ENCODE results near the gene RALGPS1.
"Not testable (repeated sequence)": the region's sequence is repeated elsewhere in the genome, so short reads cannot be mapped to it uniquely, and the experiment has no call there.

Gene RALGPS1

GRCh38 chr9:127158786-127159324 is 244.3 kb downstream of the RALGPS1 start:
- DNase-seq (ENCODE audit: low read depth), result no peak

- DNase-seq (ENCODE audit: low read depth), result peak; percentile 88
These were observed 244.8 kb downstream of the RALGPS1 start for GRCh38 chr9:127159325-127159801.

GRCh38 chr9:127159949-127160610 is 245.5 kb downstream of the RALGPS1 start:
- DNase-seq (ENCODE audit: low read depth), result no peak

GRCh38 chr9:127161081-127161624 is 246.6 kb downstream of the RALGPS1 start:
- DNase-seq (ENCODE audit: low read depth), result no peak

- DNase-seq (ENCODE audit: low read depth), result peak; percentile 44
These were observed 247.7 kb downstream of the RALGPS1 start for GRCh38 chr9:127162046-127162863.

- DNase-seq (ENCODE audit: low read depth), result no peak
These were observed 248.3 kb downstream of the RALGPS1 start for GRCh38 chr9:127162864-127163365.

- DNase-seq (ENCODE audit: low read depth), result peak; percentile 68
These were observed 248.8 kb downstream of the RALGPS1 start for GRCh38 chr9:127163409-127163808.

GRCh38 chr9:127165116-127165515 is 250.5 kb downstream of the RALGPS1 start:
- no peak for DNase-seq (ENCODE audit: low read depth)

GRCh38 chr9:127166111-127166510 is 251.5 kb downstream of the RALGPS1 start:
- DNase-seq (ENCODE audit: low read depth), result no peak

GRCh38 chr9:127166651-127167524 is 252.3 kb downstream of the RALGPS1 start:
- DNase-seq (ENCODE audit: low read depth), result no peak

GRCh38 chr9:127167560-127168326 is 253.2 kb downstream of the RALGPS1 start:
- DNase-seq (ENCODE audit: low read depth), result no peak

GRCh38 chr9:127168756-127169574 is 254.4 kb downstream of the RALGPS1 start:
- no peak for DNase-seq (ENCODE audit: low read depth)

GRCh38 chr9:127169575-127169883 is 254.9 kb downstream of the RALGPS1 start:
- no peak for DNase-seq (ENCODE audit: low read depth)

GRCh38 chr9:127170103-127170502 is 255.5 kb downstream of the RALGPS1 start:
- DNase-seq (ENCODE audit: low read depth), result no peak

- DNase-seq (ENCODE audit: low read depth), result no peak
These were observed 256.1 kb downstream of the RALGPS1 start for GRCh38 chr9:127170652-127171051.

GRCh38 chr9:127171348-127171747 is 256.8 kb downstream of the RALGPS1 start:
- DNase-seq (ENCODE audit: low read depth), result not testable (repeated sequence)

GRCh38 chr9:127172066-127172707 is 257.6 kb downstream of the RALGPS1 start:
- DNase-seq (ENCODE audit: low read depth), result peak; percentile 68

GRCh38 chr9:127173063-127173462 is 258.5 kb downstream of the RALGPS1 start:
- no peak for DNase-seq (ENCODE audit: low read depth)

Measured in amniotic epithelial cell (primary cell).